Cardiac muscle cell (in vitro differentiated cells and primary cell): ENCODE measurements around the gene SCYL2. TPM values are rescaled to one million over a fixed set of nuclear protein-coding genes. Genes with fewer than 3 reads are reported as not detected.
A peak's percentile ranks its signal among the peaks of the same experiment; 100 is the strongest.
"Not testable (repeated sequence)": the region's sequence is repeated elsewhere in the genome, so short reads cannot be mapped to it uniquely, and the experiment has no call there.

Experiments used
- DNase-seq, 2 donors: peaks; one replicate each; pipeline versions ENCODE4 v3.0.0 to v3.0.0-alpha.2; 2010 to 2017; ENCODE audit warnings: low read depth in 1 of 2, low spot score in 1 of 2
- H3K27ac ChIP-seq: fragments of 200-600 bp; sonication (generic); 2 replicates; pipeline ENCODE4 v1.5.1; 2016
- H3K27me3 ChIP-seq: fragments of 200-600 bp; sonication (generic); 2 replicates; pipeline ENCODE4 v1.6.0; 2016; ENCODE audit warnings: control low read depth
- H3K36me3 ChIP-seq: fragments of 200-600 bp; sonication (generic); 2 replicates; pipeline ENCODE4 v1.5.1; 2016; ENCODE audit warnings: control low read depth
- H3K4me1 ChIP-seq: fragments of 200-600 bp; sonication (generic); 2 replicates; pipeline ENCODE4 v1.8.1; 2017; ENCODE audit warnings: low read depth, mild to moderate bottlenecking, mixed run types
- H3K4me3 ChIP-seq: fragments of 200-600 bp; sonication (generic); 2 replicates; pipeline ENCODE4 v1.5.1; 2016; ENCODE audit warnings: mild to moderate bottlenecking
- H3K9me3 ChIP-seq: fragments of 200-600 bp; sonication (generic); 2 replicates; pipeline ENCODE4 v1.5.1; 2017; ENCODE audit warnings: low read depth, mild to moderate bottlenecking, control low read depth
- CTCF ChIP-seq: IDR thresholded peaks from 2 replicates; pipeline ENCODE4 v1.5.1; 2012; ENCODE audit warnings: low read depth, mild to moderate bottlenecking, low read length
- polyA plus RNA-seq: library from polyadenylated mRNA; unstranded; fragments of >200 nt; fragmentation: Nextera tagmentation; extraction: Ambion mirVana; gene quantifications from 2 replicates; pipeline ENCODE4 v1.2.1, GENCODE V29; 2016
- total RNA-seq: library from RNA; depleted of rRNA; stranded (reverse); fragments of >200 nt; gene quantifications from 2 replicates; pipeline ENCODE4 v1.2.3, GENCODE V29; 2016

Gene SCYL2
- 34.5 and 60.7 TPM in 2 replicates for total RNA-seq
- polyA plus RNA-seq = 26.7 and 31.5 TPM in 2 replicates

- Histone ChIP-seq H3K9me3 (no peaks in the 10 kb centered on the region), H3K27ac (peak within 1 kb of the TSS; percentile 97), H3K4me1 (peaks cover 21% of the 10 kb centered on the region), H3K4me3 (peak within 1 kb of the TSS; percentile 88), H3K36me3 (no peaks in the 10 kb centered on the region), H3K27me3 (no peaks in the 10 kb centered on the region)
- no peak for TF ChIP-seq CTCF
- DNase-seq = peak; percentile 97 to 99
Measured at GRCh38 chr12:100266835-100267602, at the start of gene SCYL2, which contains the start of gene DEPDC4. SCYL2 (plus strand) TSS chr12:100267177; CDS start chr12:100282971, 15,794 bp downstream. DEPDC4 (minus strand) TSS chr12:100267079; CDS start chr12:100267076, 3 bp downstream.

- DNase-seq = no peak
- peaks cover 47% of the 10 kb centered on the region for H3K36me3 ChIP-seq
- no peak for TF ChIP-seq CTCF
- no peak overlapping the region for H3K27ac ChIP-seq
- no peaks in the 10 kb centered on the region for H3K9me3 ChIP-seq
- no peaks in the 10 kb centered on the region for H3K27me3 ChIP-seq
- H3K4me1 ChIP-seq = no peaks in the 10 kb centered on the region
- H3K4me3 ChIP-seq = no peak overlapping the region
Measured at GRCh38 chr12:100219328-100220109, 47.5 kb upstream of the SCYL2 start.

GRCh38 chr12:100221523-100221922 lies 45.5 kb upstream of the SCYL2 start:
- Histone ChIP-seq H3K4me3 (no peak overlapping the region), H3K27me3 (no peaks in the 10 kb centered on the region), H3K4me1 (no peaks in the 10 kb centered on the region), H3K9me3 (no peaks in the 10 kb centered on the region), H3K36me3 (peaks cover 48% of the 10 kb centered on the region), H3K27ac (no peak overlapping the region)
- no peak for DNase-seq
- TF ChIP-seq CTCF = no peak

- not testable (repeated sequence) for DNase-seq, H3K27ac ChIP-seq, H3K9me3 ChIP-seq, H3K4me1 ChIP-seq, H3K4me3 ChIP-seq, H3K27me3 ChIP-seq
- H3K36me3 ChIP-seq = peaks cover 48% of the 10 kb centered on the region
Measured at GRCh38 chr12:100222173-100222572, 44.8 kb upstream of the SCYL2 start.

- no peak for DNase-seq
- H3K27me3 ChIP-seq = no peaks in the 10 kb centered on the region
- no peaks in the 10 kb centered on the region for H3K4me1 ChIP-seq
- no peak overlapping the region for H3K27ac ChIP-seq
- H3K9me3 ChIP-seq = no peaks in the 10 kb centered on the region
- no peak overlapping the region for H3K4me3 ChIP-seq
- H3K36me3 ChIP-seq = peaks cover 21% of the 10 kb centered on the region
- no peak for TF ChIP-seq CTCF
Measured at GRCh38 chr12:100225491-100225890, 41.5 kb upstream of the SCYL2 start.
